ELF-1 (cell line): ENCODE measurements around the gene CDR2.
"Not testable (repeated sequence)": the region's sequence is repeated elsewhere in the genome, so short reads cannot be mapped to it uniquely, and the experiment has no call there.

Experiments used
- DNase-seq: peaks from one replicate; pipeline ENCODE4 v3.0.0-alpha.2; 2016; ENCODE audit warnings: low read depth, low spot score

CDR2 gene

GRCh38 chr16:22375963-22376640 lies 1.7 kb upstream of the CDR2 start:
- DNase-seq, result no peak

- DNase-seq, result no peak
Measured at GRCh38 chr16:22375117-22375962, 921 bp upstream of the CDR2 start.

- DNase-seq, result peak; percentile 60
Measured at GRCh38 chr16:22373662-22374310, 633 bp downstream of the CDR2 start.

GRCh38 chr16:22372882-22373661 lies 1.3 kb downstream of the CDR2 start:
- DNase-seq, result peak; percentile 7

- DNase-seq, result no peak
Measured at GRCh38 chr16:22370038-22370820, 4.2 kb downstream of the CDR2 start.

- no peak for DNase-seq
Measured at GRCh38 chr16:22369221-22369811, 5.1 kb downstream of the CDR2 start.

- DNase-seq, result not testable (repeated sequence)
Measured at GRCh38 chr16:22368200-22368826, 6.1 kb downstream of the CDR2 start.

- no peak for DNase-seq
Measured at GRCh38 chr16:22366889-22367288, 7.5 kb downstream of the CDR2 start.

GRCh38 chr16:22366371-22366770 lies 8.0 kb downstream of the CDR2 start:
- no peak for DNase-seq

GRCh38 chr16:22364241-22364640 lies 10.2 kb downstream of the CDR2 start:
- DNase-seq, result no peak

- DNase-seq, result no peak
Measured at GRCh38 chr16:22360963-22361659, 13.3 kb downstream of the CDR2 start.

- DNase-seq, result no peak
Measured at GRCh38 chr16:22359679-22360078, 14.7 kb downstream of the CDR2 start.

- DNase-seq, result no peak
Measured at GRCh38 chr16:22358000-22358399, 16.4 kb downstream of the CDR2 start.

GRCh38 chr16:22357635-22357971 lies 16.8 kb downstream of the CDR2 start:
- no peak for DNase-seq

GRCh38 chr16:22356930-22357634 lies 17.3 kb downstream of the CDR2 start:
- no peak for DNase-seq

- no peak for DNase-seq
Measured at GRCh38 chr16:22355487-22355908, 18.9 kb downstream of the CDR2 start.

- no peak for DNase-seq
Measured at GRCh38 chr16:22353933-22354541, 20.4 kb downstream of the CDR2 start.

GRCh38 chr16:22353191-22353919 lies 21.1 kb downstream of the CDR2 start:
- peak; percentile 26 for DNase-seq
